ENCODE measurements around the gene GPM6B.

GRCh38 chrX:13797512-13797911 lies 19.4 kb downstream of the GPM6B start:
- TF ChIP-seq CTCF (IDR thresholded peaks at IDR 0.05; ENCODE audit: low read depth, low read length, poor library complexity, severe bottlenecking) (no peak), EZH2phosphoT487 (IDR thresholded peaks at IDR 0.05; ENCODE audit: borderline replicate concordance, low read length) (no peak)
